Measurements from ENCODE around the gene PERP. TPM values are rescaled to one million over a fixed set of nuclear protein-coding genes. Genes with fewer than 3 reads are reported as not detected.

PERP gene
- total and polyA plus RNA-seq, 2 donors (not counting 1 experiment from before 2014, with no cell fraction given), result 0.22 to 0.30 TPM

GRCh38 chr6:138093632-138094031 lies 13.6 kb downstream of the PERP start:
- WGBS (ENCODE audit: insufficient coverage), result no CpG with 5 or more reads among the region's 2 CpGs
- no peak for ATAC-seq (ENCODE audit: low read depth)
- H2AFZ ChIP-seq (ENCODE audit: insufficient read depth, low read depth, low read length, poor library complexity, severe bottlenecking), result no peak overlapping the region
- ChIA-PET POLR2A (no interaction called here), CTCF (interaction anchor here (0.6 kb wide), 1 partner anchor 22 kb away, joined by 3 read pairs; no protein-coding TSS in a partner anchor)
- H3K79me2 ChIP-seq (ENCODE audit: control insufficient read depth, insufficient read depth, low read length), result no peaks in the 10 kb centered on the region
- DNase-seq, result no peak
- peaks cover 0 to 9% (median 0%) of the 10 kb centered on the region in 4 experiments for H3K27me3 ChIP-seq (replicated peaks in 1 of 4; ENCODE audit: control extremely low read depth in 1 of 4, control insufficient read depth in 3 of 4, insufficient read depth in 4 of 4, low read length in 3 of 4)
- H3K4me3 Mint-ChIP-seq, result no peak overlapping the region
- peaks cover 20% of the 10 kb centered on the region for H3K27me3 Mint-ChIP-seq
- TF ChIP-seq, protein P1, sequence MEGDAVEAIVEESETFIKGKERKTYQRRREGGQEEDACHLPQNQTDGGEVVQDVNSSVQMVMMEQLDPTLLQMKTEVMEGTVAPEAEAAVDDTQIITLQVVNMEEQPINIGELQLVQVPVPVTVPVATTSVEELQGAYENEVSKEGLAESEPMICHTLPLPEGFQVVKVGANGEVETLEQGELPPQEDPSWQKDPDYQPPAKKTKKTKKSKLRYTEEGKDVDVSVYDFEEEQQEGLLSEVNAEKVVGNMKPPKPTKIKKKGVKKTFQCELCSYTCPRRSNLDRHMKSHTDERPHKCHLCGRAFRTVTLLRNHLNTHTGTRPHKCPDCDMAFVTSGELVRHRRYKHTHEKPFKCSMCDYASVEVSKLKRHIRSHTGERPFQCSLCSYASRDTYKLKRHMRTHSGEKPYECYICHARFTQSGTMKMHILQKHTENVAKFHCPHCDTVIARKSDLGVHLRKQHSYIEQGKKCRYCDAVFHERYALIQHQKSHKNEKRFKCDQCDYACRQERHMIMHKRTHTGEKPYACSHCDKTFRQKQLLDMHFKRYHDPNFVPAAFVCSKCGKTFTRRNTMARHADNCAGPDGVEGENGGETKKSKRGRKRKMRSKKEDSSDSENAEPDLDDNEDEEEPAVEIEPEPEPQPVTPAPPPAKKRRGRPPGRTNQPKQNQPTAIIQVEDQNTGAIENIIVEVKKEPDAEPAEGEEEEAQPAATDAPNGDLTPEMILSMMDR (IDR thresholded peaks at IDR 0.05), result no peak
- TF ChIP-seq EZH2 (IDR thresholded peaks at IDR 0.05; ENCODE audit: borderline replicate concordance, insufficient read depth, low read depth, low read length, poor library complexity, severe bottlenecking), result no peak
- intact Hi-C loops (cut with micrococcal nuclease), result no loop called here
- H3K27ac Mint-ChIP-seq, result no peak overlapping the region
- no peak overlapping the region for H3K4me3 ChIP-seq (ENCODE audit: control extremely low read depth in 1 of 5, extremely low read depth in 1 of 5, insufficient read depth in 1 of 5, low read depth in 2 of 5, low read length in 4 of 5)
- no peak overlapping the region for H3K4me2 ChIP-seq (replicated peaks; ENCODE audit: low read depth, low read length, poor library complexity, severe bottlenecking)
- no peaks in the 10 kb centered on the region for H3K4me1 ChIP-seq (ENCODE audit: control insufficient read depth in 2 of 2, insufficient read depth in 2 of 2, low read length in 2 of 2)
- H3K9ac ChIP-seq (ENCODE audit: low read length), result no peak overlapping the region
- no peaks in the 10 kb centered on the region for H3K36me3 ChIP-seq (replicated peaks in 1 of 2; ENCODE audit: control extremely low read depth in 1 of 2, control insufficient read depth in 1 of 2, extremely low read depth in 1 of 2, insufficient read depth in 2 of 2, low read length in 1 of 2)
- no peaks in the 10 kb centered on the region for H4K20me1 ChIP-seq (ENCODE audit: control insufficient read depth, insufficient read depth, low read length, poor library complexity, severe bottlenecking)
- no peaks in the 10 kb centered on the region for H3K4me1 Mint-ChIP-seq
- H3K9me3 Mint-ChIP-seq (ENCODE audit: insufficient read depth), result peaks cover 2% of the 10 kb centered on the region
- peaks cover 0 to 3% (median 0%) of the 10 kb centered on the region in 3 donors for H3K9me3 ChIP-seq (ENCODE audit: control extremely low read depth in 1 of 3, control insufficient read depth in 2 of 3, insufficient read depth in 1 of 3, low read length in 2 of 3)
- H3K27ac ChIP-seq (ENCODE audit: low read length in 2 of 2), result no peak overlapping the region

DNA sequence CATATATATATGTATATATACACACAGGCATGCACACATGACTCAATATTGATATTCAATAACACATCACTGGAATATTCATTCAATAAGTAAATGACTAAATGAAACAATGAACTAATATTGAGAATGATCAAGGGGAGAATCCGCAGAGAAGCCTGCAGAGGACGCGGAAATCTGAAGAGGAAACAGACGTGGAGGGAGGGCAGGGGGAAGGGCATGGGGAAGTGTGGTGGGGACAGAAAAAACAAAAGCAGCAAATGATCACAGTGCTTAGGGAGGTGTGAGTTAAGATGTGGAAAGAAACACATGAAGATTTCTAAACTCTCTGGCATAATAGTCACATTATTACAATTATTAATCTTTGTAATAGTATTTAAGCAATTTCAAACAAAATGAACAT lies 14.5 kb downstream of the PERP start:
- H3K9me3 Mint-ChIP-seq (ENCODE audit: insufficient read depth), result no peaks in the 10 kb centered on the region
- Histone ChIP-seq H3K4me3 (ENCODE audit: control extremely low read depth in 1 of 5, extremely low read depth in 1 of 5, insufficient read depth in 1 of 5, low read depth in 2 of 5, low read length in 4 of 5) (no peak overlapping the region), H3K27me3 (replicated peaks in 1 of 4; ENCODE audit: control extremely low read depth in 1 of 4, control insufficient read depth in 3 of 4, insufficient read depth in 4 of 4, low read length in 3 of 4) (peaks cover 0 to 7% (median 0%) of the 10 kb centered on the region in 4 experiments), H3K9me3 (ENCODE audit: control extremely low read depth in 1 of 3, control insufficient read depth in 2 of 3, insufficient read depth in 1 of 3, low read length in 2 of 3) (no peaks in the 10 kb centered on the region), H3K4me1 (ENCODE audit: control insufficient read depth in 2 of 2, insufficient read depth in 2 of 2, low read length in 2 of 2) (no peaks in the 10 kb centered on the region), H3K9ac (ENCODE audit: low read length) (no peak overlapping the region), H3K4me2 (replicated peaks; ENCODE audit: low read depth, low read length, poor library complexity, severe bottlenecking) (no peak overlapping the region), H4K20me1 (ENCODE audit: control insufficient read depth, insufficient read depth, low read length, poor library complexity, severe bottlenecking) (no peaks in the 10 kb centered on the region), H3K27ac (ENCODE audit: low read length in 2 of 2) (no peak overlapping the region), H2AFZ (ENCODE audit: insufficient read depth, low read depth, low read length, poor library complexity, severe bottlenecking) (no peak overlapping the region), H3K36me3 (replicated peaks in 1 of 2; ENCODE audit: control extremely low read depth in 1 of 2, control insufficient read depth in 1 of 2, extremely low read depth in 1 of 2, insufficient read depth in 2 of 2, low read length in 1 of 2) (no peaks in the 10 kb centered on the region), H3K79me2 (ENCODE audit: control insufficient read depth, insufficient read depth, low read length) (no peaks in the 10 kb centered on the region)
- intact Hi-C loops (cut with micrococcal nuclease), result no loop called here
- ChIA-PET POLR2A (no interaction called here), CTCF (no interaction called here)
- no peak overlapping the region for H3K27ac Mint-ChIP-seq
- peaks cover 18% of the 10 kb centered on the region for H3K27me3 Mint-ChIP-seq
- ATAC-seq (ENCODE audit: low read depth) (no peak), DNase-seq (no peak)
- no peak overlapping the region for H3K4me3 Mint-ChIP-seq
- no peaks in the 10 kb centered on the region for H3K4me1 Mint-ChIP-seq
- 17% methylated on average over 4 of the region's 4 CpGs for WGBS (ENCODE audit: insufficient coverage)
- TF ChIP-seq EZH2 (IDR thresholded peaks at IDR 0.05; ENCODE audit: borderline replicate concordance, insufficient read depth, low read depth, low read length, poor library complexity, severe bottlenecking), result no peak
- TF ChIP-seq, protein P1 (IDR thresholded peaks at IDR 0.05), result no peak
